ENCODE results near the gene KDM4B. TPM values are rescaled to one million over a fixed set of nuclear protein-coding genes. Genes with fewer than 3 reads are reported as not detected.

KDM4B gene
- total and polyA plus RNA-seq, 7 donors: 9.3 to 45.9 (median 29.5) TPM

DNA sequence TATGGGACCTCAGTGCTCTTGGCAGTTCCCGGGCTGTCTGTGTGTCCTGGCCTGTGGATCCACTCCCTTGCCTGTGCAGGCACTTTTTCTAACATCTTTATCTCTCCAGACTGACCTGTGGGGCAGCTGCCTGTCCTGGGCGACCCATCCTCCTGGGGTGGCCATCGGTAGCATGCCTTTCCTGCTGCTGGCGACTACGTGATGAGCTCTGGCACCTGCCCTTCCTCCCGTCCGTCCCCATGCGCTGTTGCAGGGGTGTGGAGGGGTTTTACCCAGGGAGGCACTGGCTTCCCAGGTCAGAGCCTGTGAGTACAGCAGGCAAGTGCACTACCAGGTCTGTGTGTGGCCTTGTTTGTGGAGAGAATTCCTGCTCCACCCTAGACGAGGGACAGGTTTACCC lies 93.3 kb downstream of the KDM4B start:
- no peaks in the 10 kb centered on the region for H3K36me3 ChIP-seq (ENCODE audit: insufficient read depth in 1 of 2, low read depth in 1 of 2)
- H3K27me3 ChIP-seq (ENCODE audit: insufficient read depth in 3 of 3, low read length in 2 of 3): no peaks in the 10 kb centered on the region
- H3K27ac ChIP-seq: peak overlapping the region; percentile 91
- H3K4me3 ChIP-seq: no peak overlapping the region
- TF ChIP-seq, protein P1, sequence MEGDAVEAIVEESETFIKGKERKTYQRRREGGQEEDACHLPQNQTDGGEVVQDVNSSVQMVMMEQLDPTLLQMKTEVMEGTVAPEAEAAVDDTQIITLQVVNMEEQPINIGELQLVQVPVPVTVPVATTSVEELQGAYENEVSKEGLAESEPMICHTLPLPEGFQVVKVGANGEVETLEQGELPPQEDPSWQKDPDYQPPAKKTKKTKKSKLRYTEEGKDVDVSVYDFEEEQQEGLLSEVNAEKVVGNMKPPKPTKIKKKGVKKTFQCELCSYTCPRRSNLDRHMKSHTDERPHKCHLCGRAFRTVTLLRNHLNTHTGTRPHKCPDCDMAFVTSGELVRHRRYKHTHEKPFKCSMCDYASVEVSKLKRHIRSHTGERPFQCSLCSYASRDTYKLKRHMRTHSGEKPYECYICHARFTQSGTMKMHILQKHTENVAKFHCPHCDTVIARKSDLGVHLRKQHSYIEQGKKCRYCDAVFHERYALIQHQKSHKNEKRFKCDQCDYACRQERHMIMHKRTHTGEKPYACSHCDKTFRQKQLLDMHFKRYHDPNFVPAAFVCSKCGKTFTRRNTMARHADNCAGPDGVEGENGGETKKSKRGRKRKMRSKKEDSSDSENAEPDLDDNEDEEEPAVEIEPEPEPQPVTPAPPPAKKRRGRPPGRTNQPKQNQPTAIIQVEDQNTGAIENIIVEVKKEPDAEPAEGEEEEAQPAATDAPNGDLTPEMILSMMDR (IDR thresholded peaks at IDR 0.05): no peak
- 91 to 99% (median 97%) methylated on average over 9 of the region's 9 CpGs for WGBS, 3 donors
- H3K4me1 ChIP-seq: peaks cover 2% of the 10 kb centered on the region
- ATAC-seq (no peak), DNase-seq (no peak)
- peaks cover 7% of the 10 kb centered on the region for H3K9me3 ChIP-seq
- intact Hi-C loops (cut with DNase I): no loop called here

- WGBS, 3 donors: 97 to 99% (median 99%) methylated on average over 4 of the region's 4 CpGs
- ATAC-seq (no peak), DNase-seq (no peak)
- intact Hi-C loops (cut with DNase I): no loop called here
- H3K27me3 ChIP-seq (ENCODE audit: insufficient read depth in 3 of 3, low read length in 2 of 3): no peaks in the 10 kb centered on the region
- TF ChIP-seq, protein P1 (IDR thresholded peaks at IDR 0.05): no peak
- no peak overlapping the region for H3K27ac ChIP-seq
- H3K36me3 ChIP-seq (ENCODE audit: insufficient read depth in 1 of 2, low read depth in 1 of 2): no peaks in the 10 kb centered on the region
- peaks cover 7% of the 10 kb centered on the region for H3K9me3 ChIP-seq
- H3K4me1 ChIP-seq: peaks cover 2% of the 10 kb centered on the region
- no peak overlapping the region for H3K4me3 ChIP-seq
These were observed 93.9 kb downstream of the KDM4B start for GRCh38 chr19:5062799-5063198.

- intact Hi-C loops (cut with DNase I): no loop called here
- no peaks in the 10 kb centered on the region for H3K27me3 ChIP-seq (ENCODE audit: insufficient read depth in 3 of 3, low read length in 2 of 3)
- peaks cover 7% of the 10 kb centered on the region for H3K9me3 ChIP-seq
- TF ChIP-seq, protein P1 (IDR thresholded peaks at IDR 0.05): no peak
- H3K27ac ChIP-seq: no peak overlapping the region
- no peak overlapping the region for H3K4me3 ChIP-seq
- H3K4me1 ChIP-seq: peaks cover 2% of the 10 kb centered on the region
- ATAC-seq (no peak), DNase-seq (no peak)
- no peaks in the 10 kb centered on the region for H3K36me3 ChIP-seq (ENCODE audit: insufficient read depth in 1 of 2, low read depth in 1 of 2)
- 69 to 84% (median 73%) methylated on average over 38 of the region's 38 CpGs for WGBS, 3 donors
These were observed 95.1 kb downstream of the KDM4B start for GRCh38 chr19:5063873-5064645.

GRCh38 chr19:5064896-5065295 lies 96.0 kb downstream of the KDM4B start:
- H3K9me3 ChIP-seq: peaks cover 7% of the 10 kb centered on the region
- ATAC-seq (no peak), DNase-seq (no peak)
- no peak overlapping the region for H3K4me3 ChIP-seq
- H3K36me3 ChIP-seq (ENCODE audit: insufficient read depth in 1 of 2, low read depth in 1 of 2): no peaks in the 10 kb centered on the region
- intact Hi-C loops (cut with DNase I): no loop called here
- no peak overlapping the region for H3K27ac ChIP-seq
- WGBS, 3 donors: 88 to 94% (median 90%) methylated on average over 19 of the region's 19 CpGs
- peaks cover 1% of the 10 kb centered on the region for H3K4me1 ChIP-seq
- no peaks in the 10 kb centered on the region for H3K27me3 ChIP-seq (ENCODE audit: insufficient read depth in 3 of 3, low read length in 2 of 3)
- TF ChIP-seq, protein P1 (IDR thresholded peaks at IDR 0.05): no peak

All from psoas muscle (tissue), 8 donors.